ENCODE results near the gene NR2F1-AS1. TPM values are rescaled to one million over a fixed set of nuclear protein-coding genes. Genes with fewer than 3 reads are reported as not detected.
"Not testable (repeated sequence)": the region's sequence is repeated elsewhere in the genome, so short reads cannot be mapped to it uniquely, and the experiment has no call there.

NR2F1-AS1 gene
- total RNA-seq, 2 experiments from 2014 or later, result not detected

DNA sequence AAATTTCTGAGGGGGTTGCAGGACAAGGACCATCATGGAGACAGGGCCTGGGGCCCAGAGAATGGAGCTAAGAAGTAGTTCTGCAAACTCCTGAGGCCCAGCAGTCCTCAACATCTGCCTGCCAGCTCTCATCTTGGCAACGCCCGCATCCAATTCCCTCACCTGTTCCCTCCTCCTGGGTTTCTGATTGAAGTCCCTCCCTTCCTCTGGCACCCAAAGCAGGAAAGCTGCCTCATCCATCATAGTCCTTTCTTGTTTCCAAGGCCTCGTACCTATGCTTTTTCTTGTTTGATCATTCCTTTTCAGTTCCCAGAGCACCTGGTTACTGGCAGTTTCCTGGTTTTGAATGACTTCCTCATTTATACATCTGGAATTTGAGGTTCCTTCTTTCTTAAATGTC, 181.3 kb downstream of the NR2F1-AS1 start:
- Mint-ChIP-seq H3K4me1 (no peaks in the 10 kb centered on the region), H3K4me3 (no peak overlapping the region), H3K27ac (no peak overlapping the region), H3K27me3 (peaks cover 15% of the 10 kb centered on the region), H3K9me3 (no peaks in the 10 kb centered on the region), H3K36me3 (no peaks in the 10 kb centered on the region)
- no peak for DNase-seq

DNA sequence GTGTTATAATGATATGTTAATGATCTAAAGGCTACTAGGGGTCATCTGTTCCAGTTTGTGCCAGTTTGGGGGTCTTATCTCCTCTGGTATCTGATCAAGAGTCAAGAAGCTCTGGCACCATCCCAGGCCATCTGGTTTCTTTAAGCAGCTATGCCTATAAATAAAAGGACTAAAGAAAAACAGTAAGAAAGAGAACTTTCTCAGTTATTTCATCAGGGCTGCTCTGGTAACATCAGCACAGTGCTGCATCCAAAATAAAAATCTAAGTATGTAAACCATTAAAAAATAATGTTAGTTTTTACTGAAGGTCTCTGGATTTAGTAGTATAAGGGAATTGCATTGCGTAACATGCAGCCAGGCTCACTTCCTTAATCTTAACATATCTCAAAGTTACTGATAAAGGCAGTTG, 185.0 kb downstream of the NR2F1-AS1 start:
- no peaks in the 10 kb centered on the region for H3K36me3 Mint-ChIP-seq
- no peaks in the 10 kb centered on the region for H3K4me1 Mint-ChIP-seq
- DNase-seq, result no peak
- no peaks in the 10 kb centered on the region for H3K27me3 Mint-ChIP-seq
- H3K27ac Mint-ChIP-seq, result no peak overlapping the region
- H3K4me3 Mint-ChIP-seq, result no peak overlapping the region
- H3K9me3 Mint-ChIP-seq, result no peaks in the 10 kb centered on the region

DNA sequence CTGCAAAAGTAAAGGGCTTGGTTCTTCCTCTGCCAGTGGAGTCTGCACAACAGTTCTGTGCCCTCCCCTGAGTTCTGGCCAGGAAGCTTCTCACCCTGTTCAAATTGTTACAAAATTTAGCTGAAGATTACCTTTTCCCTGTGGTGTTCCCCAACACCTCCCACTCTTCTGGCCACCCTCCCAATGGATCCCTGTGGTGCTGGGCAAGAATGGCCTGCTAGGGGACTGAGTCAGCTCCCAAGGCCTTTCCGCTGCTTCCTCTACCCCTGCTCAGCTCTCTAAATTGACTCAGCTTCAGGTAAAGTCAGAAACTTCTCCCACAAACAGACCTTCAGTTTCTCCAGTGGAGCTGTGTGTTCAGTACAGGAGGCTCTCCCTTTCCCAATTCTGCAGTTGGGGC, 186.0 kb downstream of the NR2F1-AS1 start:
- H3K27me3 Mint-ChIP-seq, result no peaks in the 10 kb centered on the region
- H3K27ac Mint-ChIP-seq, result no peak overlapping the region
- no peaks in the 10 kb centered on the region for H3K9me3 Mint-ChIP-seq
- H3K4me1 Mint-ChIP-seq, result no peaks in the 10 kb centered on the region
- H3K4me3 Mint-ChIP-seq, result no peak overlapping the region
- no peak for DNase-seq
- H3K36me3 Mint-ChIP-seq, result no peaks in the 10 kb centered on the region

DNA sequence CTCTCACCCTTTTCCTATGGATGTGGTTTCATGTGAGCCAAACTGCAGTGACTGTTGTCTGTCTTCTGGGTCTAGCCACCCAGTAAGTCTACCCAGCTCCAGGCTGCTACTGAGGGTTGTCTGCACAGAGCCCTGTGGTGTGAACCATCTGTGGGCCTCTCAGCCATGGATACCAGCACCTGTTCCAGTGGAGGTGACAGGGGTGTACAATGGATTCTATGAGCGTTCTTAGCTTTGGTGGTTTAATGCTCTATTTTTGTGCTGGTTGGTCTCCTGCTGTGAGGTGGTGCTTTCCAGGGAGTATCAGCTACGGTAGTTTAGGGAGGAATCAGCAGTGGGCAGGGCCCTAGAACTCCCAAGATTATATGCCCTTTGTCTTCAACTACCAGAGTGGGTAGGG, 186.7 kb downstream of the NR2F1-AS1 start:
- no peak for DNase-seq
- H3K36me3 Mint-ChIP-seq, result no peaks in the 10 kb centered on the region
- H3K27me3 Mint-ChIP-seq, result no peaks in the 10 kb centered on the region
- no peaks in the 10 kb centered on the region for H3K9me3 Mint-ChIP-seq
- no peak overlapping the region for H3K4me3 Mint-ChIP-seq
- H3K27ac Mint-ChIP-seq, result no peak overlapping the region
- no peaks in the 10 kb centered on the region for H3K4me1 Mint-ChIP-seq

DNA sequence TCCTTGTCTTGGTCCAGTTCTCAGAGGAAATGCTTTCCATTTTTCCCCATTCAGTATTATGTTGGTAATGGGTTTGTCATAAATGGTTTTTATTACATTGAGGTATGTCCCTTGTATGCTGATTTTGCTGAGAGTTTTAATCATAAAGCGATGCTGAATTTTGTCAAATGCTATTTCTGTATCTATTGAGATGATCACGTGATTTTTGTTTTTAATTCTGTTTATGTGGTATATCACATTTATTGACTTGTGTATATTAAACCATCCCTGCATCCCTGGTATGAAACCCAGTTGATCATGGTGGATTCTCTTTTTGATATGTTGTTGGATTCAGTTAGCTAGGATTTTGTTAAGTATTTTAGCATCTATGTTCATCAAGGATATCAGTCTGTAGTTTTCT, 189.8 kb downstream of the NR2F1-AS1 start:
- not testable (repeated sequence) for H3K27me3 Mint-ChIP-seq, H3K4me1 Mint-ChIP-seq, H3K36me3 Mint-ChIP-seq, H3K4me3 Mint-ChIP-seq, H3K27ac Mint-ChIP-seq, H3K9me3 Mint-ChIP-seq, DNase-seq

DNA sequence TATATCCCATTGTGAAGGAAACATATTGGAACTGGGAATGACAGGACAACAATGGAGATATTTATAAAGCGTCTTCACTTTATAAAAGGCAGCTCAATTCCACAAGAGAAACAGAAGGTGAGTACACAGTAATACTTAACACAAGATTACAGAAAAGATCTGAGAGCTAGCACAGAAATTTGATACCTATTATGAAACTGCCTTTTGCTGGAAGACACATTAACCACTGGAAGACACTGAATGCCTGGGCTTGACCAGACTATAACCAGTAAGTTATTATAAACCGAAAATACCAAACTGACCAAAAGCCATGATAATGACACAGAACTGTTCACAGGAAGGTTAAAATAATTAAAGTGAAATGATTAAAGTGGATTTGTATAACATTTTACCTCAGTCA, 195.4 kb downstream of the NR2F1-AS1 start:
- H3K27me3 Mint-ChIP-seq, result no peaks in the 10 kb centered on the region
- no peak for DNase-seq

DNA sequence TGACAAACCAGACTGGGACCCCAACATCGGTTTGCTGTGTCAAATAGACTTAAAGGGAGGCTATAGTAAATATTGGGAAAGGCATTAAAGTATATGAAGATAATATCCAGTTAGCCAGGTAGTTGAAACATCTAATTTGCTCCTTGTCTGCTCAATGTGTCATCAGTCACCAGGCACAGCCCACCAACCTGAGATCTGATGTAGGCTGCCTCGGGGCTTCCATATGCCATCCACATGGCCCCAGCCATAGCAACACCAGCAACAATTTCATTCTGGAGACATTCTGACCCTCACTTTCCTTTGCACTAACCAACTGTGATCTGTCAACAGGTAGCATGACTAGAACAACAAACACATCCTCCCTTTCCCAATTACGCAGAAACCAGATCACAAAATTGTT, 196.0 kb downstream of the NR2F1-AS1 start:
- Mint-ChIP-seq H3K4me3 (no peak overlapping the region), H3K4me1 (no peaks in the 10 kb centered on the region), H3K27ac (no peak overlapping the region), H3K27me3 (no peaks in the 10 kb centered on the region), H3K9me3 (no peaks in the 10 kb centered on the region), H3K36me3 (no peaks in the 10 kb centered on the region)
- no peak for DNase-seq

More for the DNA sequence above, 195.4 kb downstream of the NR2F1-AS1 start:
- Mint-ChIP-seq H3K9me3 (no peaks in the 10 kb centered on the region), H3K27ac (no peak overlapping the region), H3K4me3 (no peak overlapping the region), H3K4me1 (no peaks in the 10 kb centered on the region), H3K36me3 (no peaks in the 10 kb centered on the region)

DNA sequence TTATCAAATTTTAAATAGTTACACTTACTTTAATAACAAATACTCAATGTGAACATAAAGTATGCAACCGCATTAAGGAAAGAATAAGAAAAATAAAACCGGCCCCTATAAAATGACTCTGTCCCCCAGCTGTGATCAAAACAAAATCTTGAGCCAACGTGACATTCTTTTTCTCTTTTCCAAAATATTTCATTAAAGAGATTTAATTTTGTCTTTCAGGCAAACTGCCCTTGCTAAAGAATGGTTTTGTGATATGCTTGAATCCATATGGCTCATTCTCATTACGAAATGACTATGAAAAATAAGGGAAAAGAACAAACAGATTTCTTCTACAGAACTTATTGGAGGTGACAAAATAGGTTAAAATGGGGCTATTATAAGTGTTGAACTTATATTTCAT, 197.0 kb downstream of the NR2F1-AS1 start:
- Mint-ChIP-seq H3K27ac (no peak overlapping the region), H3K4me1 (no peaks in the 10 kb centered on the region), H3K27me3 (no peaks in the 10 kb centered on the region)

DNA sequence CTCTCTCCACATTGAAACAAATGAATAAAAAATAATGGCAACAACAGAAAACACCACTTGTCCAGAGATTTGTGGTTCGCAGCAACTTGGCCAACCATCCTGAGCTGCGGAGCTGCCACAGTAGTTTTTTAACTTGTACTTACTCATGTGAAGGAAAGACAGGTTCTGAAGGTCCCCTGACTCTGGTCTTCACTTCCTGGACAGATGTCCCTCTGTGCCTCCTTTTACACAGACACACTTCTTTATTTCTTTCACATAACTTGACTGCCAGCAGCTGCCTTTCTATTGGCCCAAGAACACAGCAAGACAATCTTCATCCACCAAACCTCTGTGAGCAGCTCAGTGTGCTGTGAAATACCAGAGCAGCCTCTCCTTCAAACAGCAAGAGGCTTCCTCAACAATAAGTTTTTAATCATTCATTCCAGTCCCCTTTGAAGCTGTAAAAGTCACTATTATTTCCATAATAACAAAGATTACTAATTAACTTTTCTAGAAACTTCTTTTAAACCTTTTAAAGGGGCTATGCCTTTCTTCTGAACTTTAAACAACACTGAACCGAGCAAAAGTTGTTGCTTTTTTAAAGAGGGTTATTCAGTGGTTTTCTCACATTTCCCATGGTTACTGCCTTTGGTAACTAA, 198.7 kb downstream of the NR2F1-AS1 start:
- DNase-seq, result no peak
- no peaks in the 10 kb centered on the region for H3K36me3 Mint-ChIP-seq
- no peaks in the 10 kb centered on the region for H3K4me1 Mint-ChIP-seq
- H3K27ac Mint-ChIP-seq, result no peak overlapping the region
- no peaks in the 10 kb centered on the region for H3K9me3 Mint-ChIP-seq
- no peaks in the 10 kb centered on the region for H3K27me3 Mint-ChIP-seq
- no peak overlapping the region for H3K4me3 Mint-ChIP-seq

More for the DNA sequence above, 197.0 kb downstream of the NR2F1-AS1 start:
- no peak for DNase-seq
- Mint-ChIP-seq H3K36me3 (no peaks in the 10 kb centered on the region), H3K4me3 (no peak overlapping the region), H3K9me3 (no peaks in the 10 kb centered on the region)

DNA sequence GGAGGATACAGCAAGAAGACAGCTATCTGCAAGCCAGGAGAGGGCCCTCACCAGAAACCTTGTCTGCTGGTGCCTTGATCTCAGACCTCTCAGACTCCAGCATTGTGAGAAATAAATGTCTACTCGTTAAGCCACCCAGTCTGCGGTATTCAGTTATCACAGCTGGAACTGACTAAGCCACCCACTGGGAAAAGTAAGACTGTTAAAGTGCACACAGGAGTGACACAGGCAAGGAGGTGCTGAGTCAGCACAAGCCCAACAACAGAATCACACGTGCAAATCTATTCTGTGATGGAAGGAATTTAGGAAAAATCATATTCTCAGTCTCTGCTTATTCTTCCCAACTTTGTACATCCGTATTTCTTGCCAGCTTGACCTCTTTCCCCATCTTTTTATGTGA, 200.0 kb downstream of the NR2F1-AS1 start:
- Mint-ChIP-seq H3K36me3 (no peaks in the 10 kb centered on the region), H3K27ac (no peak overlapping the region), H3K27me3 (no peaks in the 10 kb centered on the region), H3K4me3 (no peak overlapping the region), H3K9me3 (no peaks in the 10 kb centered on the region), H3K4me1 (no peaks in the 10 kb centered on the region)
- no peak for DNase-seq

DNA sequence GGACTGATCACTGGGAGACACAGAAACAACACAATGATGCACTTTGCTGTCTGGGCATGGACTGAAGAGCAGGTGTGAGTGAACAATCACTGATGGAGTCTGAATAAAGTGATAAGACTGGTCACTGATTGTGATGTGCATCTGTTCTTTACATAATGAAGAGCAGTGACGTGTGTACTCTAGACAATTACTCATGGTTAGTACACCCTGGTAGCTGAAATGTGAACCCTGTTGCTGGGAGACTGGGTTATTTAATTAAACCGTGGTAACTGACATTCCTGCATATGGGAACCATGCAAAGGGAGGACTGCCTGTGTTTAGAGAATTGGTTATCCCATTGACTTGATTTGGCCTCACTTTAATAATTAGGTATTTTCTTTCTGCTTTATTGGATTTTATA, 202.9 kb downstream of the NR2F1-AS1 start:
- no peaks in the 10 kb centered on the region for H3K9me3 Mint-ChIP-seq
- H3K36me3 Mint-ChIP-seq, result no peaks in the 10 kb centered on the region

DNA sequence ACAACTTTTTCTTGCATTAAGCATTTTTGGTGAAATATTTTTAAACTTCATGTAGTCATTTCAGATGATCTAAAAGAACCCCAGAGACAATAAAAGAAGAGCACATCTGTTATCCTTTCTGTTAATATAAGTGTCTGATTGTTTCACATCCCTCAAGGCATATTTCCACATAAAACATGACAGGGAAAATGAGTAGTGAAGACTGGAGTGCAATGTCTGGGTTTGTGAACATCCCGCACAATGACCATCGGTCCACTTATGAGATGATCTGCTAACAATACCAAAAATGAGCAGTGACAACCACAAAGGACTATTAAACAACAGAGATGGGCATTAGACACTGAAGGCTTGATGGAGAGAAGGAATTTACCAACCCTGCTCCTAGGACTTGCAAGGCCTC, 209.1 kb downstream of the NR2F1-AS1 start:
- Mint-ChIP-seq H3K4me1 (no peaks in the 10 kb centered on the region), H3K27me3 (no peaks in the 10 kb centered on the region), H3K36me3 (no peaks in the 10 kb centered on the region), H3K4me3 (no peak overlapping the region), H3K9me3 (peaks cover 2% of the 10 kb centered on the region), H3K27ac (no peak overlapping the region)
- no peak for DNase-seq

More for the DNA sequence above, 202.9 kb downstream of the NR2F1-AS1 start:
- DNase-seq, result no peak
- Mint-ChIP-seq H3K27ac (no peak overlapping the region), H3K4me3 (no peak overlapping the region), H3K27me3 (no peaks in the 10 kb centered on the region), H3K4me1 (no peaks in the 10 kb centered on the region)

DNA sequence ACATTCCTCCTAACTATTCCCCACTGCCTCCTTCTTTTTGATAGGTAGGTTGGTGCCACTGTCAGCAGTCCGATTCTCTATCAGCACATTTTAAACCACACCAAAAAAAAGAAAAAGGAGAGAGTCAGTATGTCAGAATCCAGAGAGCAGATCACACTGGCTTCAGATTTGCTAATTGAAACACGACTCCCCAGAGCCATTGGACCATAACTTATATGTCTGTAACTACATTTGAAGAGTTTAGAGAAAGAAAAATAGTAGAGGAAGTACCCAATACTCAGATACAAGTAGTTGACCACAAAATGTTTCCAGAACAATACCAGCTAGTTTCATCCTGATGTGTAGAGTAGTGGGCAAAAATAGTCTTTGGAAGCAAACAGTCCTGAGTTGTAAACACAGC, 216.6 kb downstream of the NR2F1-AS1 start:
- no peak for DNase-seq
- no peak overlapping the region for H3K4me3 Mint-ChIP-seq
- H3K27ac Mint-ChIP-seq, result no peak overlapping the region
- H3K4me1 Mint-ChIP-seq, result no peaks in the 10 kb centered on the region
- H3K9me3 Mint-ChIP-seq, result no peaks in the 10 kb centered on the region
- no peaks in the 10 kb centered on the region for H3K36me3 Mint-ChIP-seq
- peaks cover 4% of the 10 kb centered on the region for H3K27me3 Mint-ChIP-seq

DNA sequence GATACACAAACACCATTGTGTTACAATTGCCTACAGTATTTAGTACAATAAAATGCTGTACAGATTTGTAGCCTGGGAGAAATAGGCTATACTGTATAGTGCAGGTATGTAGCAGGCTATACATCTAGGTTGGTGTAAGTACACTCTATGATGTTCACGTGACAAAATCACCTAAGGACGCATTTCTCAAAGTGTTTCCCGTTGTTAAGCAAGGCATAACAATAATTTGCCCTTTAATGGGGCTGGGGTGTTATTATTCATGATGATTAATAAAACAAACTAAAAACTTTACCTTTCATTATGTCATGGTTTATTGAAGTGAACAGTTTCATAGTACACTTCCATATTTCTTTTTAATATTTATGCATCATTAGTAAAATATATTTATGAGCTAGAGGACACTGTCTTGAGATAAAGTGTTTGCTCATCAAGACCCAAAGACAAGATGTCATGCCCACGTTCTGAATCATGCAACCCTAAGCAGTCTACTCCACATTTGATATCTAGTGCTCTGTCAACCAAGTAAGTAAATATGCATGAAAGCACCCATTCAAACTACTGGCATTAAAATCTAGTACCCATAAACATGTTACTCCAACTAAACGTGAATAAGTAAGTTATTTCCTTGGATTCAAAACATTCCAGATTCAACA, 220.5 kb downstream of the NR2F1-AS1 start:
- Mint-ChIP-seq H3K27ac (no peak overlapping the region), H3K4me3 (no peak overlapping the region), H3K4me1 (no peaks in the 10 kb centered on the region), H3K36me3 (no peaks in the 10 kb centered on the region), H3K9me3 (no peaks in the 10 kb centered on the region), H3K27me3 (peaks cover 4% of the 10 kb centered on the region)
- no peak for DNase-seq

DNA sequence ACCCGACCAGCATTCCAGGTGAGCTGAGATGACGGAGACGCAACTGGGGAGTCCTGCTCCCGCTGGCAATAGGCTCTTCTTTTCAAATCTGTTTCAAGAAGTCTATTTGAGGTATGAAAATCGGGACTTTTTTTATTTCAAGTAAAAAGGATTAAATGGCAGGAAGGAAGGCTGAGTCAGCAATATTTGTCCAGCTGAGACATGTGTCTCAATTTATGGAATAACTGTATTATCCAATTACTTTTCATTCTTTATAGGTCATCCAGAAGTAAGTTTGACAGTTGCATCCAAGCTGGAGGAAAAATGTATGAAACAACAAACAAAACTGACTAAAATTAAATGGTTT, 221.1 kb downstream of the NR2F1-AS1 start:
- Mint-ChIP-seq H3K4me1 (no peaks in the 10 kb centered on the region), H3K4me3 (no peak overlapping the region), H3K9me3 (no peaks in the 10 kb centered on the region), H3K27me3 (peaks cover 4% of the 10 kb centered on the region), H3K36me3 (no peaks in the 10 kb centered on the region), H3K27ac (no peak overlapping the region)
- no peak for DNase-seq

All from activated naive CD8-positive, alpha-beta T cell treated with anti-CD3 and anti-CD28 coated beads for 36 hours (primary cell).